GM12801 (cell line): ENCODE results near the gene ASS1.

Source experiments
- CTCF ChIP-seq: IDR thresholded peaks from one replicate; pipeline ENCODE4 v1.5.1; 2011; ENCODE audit warnings: control low read depth; ENCODE audit not compliant: insufficient read length; ENCODE audit errors: extremely low read depth

The ASS1 gene

GRCh38 chr9:130548103-130548502 lies 103.3 kb downstream of the ASS1 start:
- no peak for TF ChIP-seq CTCF

- no peak for TF ChIP-seq CTCF
Observed at GRCh38 chr9:130549093-130549735, 104.5 kb downstream of the ASS1 start.
